Peyer's patch (tissue), 4 donors: Measurements from ENCODE around the gene ADPRS. TPM values are rescaled to one million over a fixed set of nuclear protein-coding genes. Genes with fewer than 3 reads are reported as not detected.

Experiments used
- DNase-seq, 3 donors: peaks; one replicate each; pipeline ENCODE4 v3.0.0-alpha.2; 2017 to 2019
- H3K27ac ChIP-seq, 4 donors: fragments of 200-600 bp; sonication (generic); one replicate each; pipeline ENCODE4 v1.5.1; 2016 to 2019
- H3K27me3 ChIP-seq, 2 donors: fragments of 200-600 bp; sonication (generic); one replicate each; pipeline ENCODE4 v1.5.1; 2019
- H3K36me3 ChIP-seq, 3 donors: fragments of 200-600 bp; sonication (generic); one replicate each; pipeline ENCODE4 v1.5.1; 2016 to 2019
- H3K4me1 ChIP-seq, 4 donors: fragments of 200-600 bp; sonication (generic); one replicate each; pipeline ENCODE4 v1.5.1; 2016 to 2019
- H3K4me3 ChIP-seq, 4 donors: fragments of 200-600 bp; sonication (generic); 1 replicate in 3 of 4; 2 replicates in 1 of 4; pipeline ENCODE4 v1.5.1; 2016 to 2019; ENCODE audit warnings: mild to moderate bottlenecking in 1 of 4
- H3K9me3 ChIP-seq, 4 donors: fragments of 200-600 bp; sonication (generic); one replicate each; pipeline ENCODE4 v1.5.1; 2016 to 2019; ENCODE audit warnings: mild to moderate bottlenecking in 1 of 4
- CTCF ChIP-seq, 6 experiments: fragments of 450-650 bp in 4 of 6; fragments of 200-600 bp in 2 of 6; sonication (generic) in 1 of 6; IDR thresholded peaks; one replicate each; pipeline ENCODE4 v1.5.1; 2017 to 2019; ENCODE audit warnings: antibody characterized with exemption in 6 of 6, mild to moderate bottlenecking in 3 of 6, moderate library complexity in 1 of 6
- POLR2A ChIP-seq, 2 donors: fragments of 450-650 bp; IDR thresholded peaks; one replicate each; pipeline ENCODE4 v1.5.1; 2017; ENCODE audit warnings: antibody characterized with exemption in 2 of 2, mild to moderate bottlenecking in 2 of 2, moderate library complexity in 2 of 2
- total RNA-seq, 4 donors: library from RNA; depleted of rRNA; stranded (reverse); fragments of >200 nt; gene quantifications; one replicate each; pipeline ENCODE4 v1.1.0, GENCODE V29; 2016

The ADPRS gene
- total RNA-seq, 4 donors from 2014 or later, result 16.5 to 50.0 (median 30.8) TPM

- no peaks in the 10 kb centered on the region for H3K9me3 ChIP-seq
- no peak overlapping the region for H3K27ac ChIP-seq
- TF ChIP-seq POLR2A (IDR thresholded peaks at IDR 0.05) (no peak), CTCF (IDR thresholded peaks at IDR 0.05) (no peak)
- H3K36me3 ChIP-seq, result no peaks in the 10 kb centered on the region
- H3K4me1 ChIP-seq, result no peaks in the 10 kb centered on the region
- no peaks in the 10 kb centered on the region for H3K27me3 ChIP-seq
- no peak overlapping the region for H3K4me3 ChIP-seq
- DNase-seq, result no peak
Measured at GRCh38 chr1:36062315-36062714, 26.4 kb upstream of the ADPRS start.

DNA sequence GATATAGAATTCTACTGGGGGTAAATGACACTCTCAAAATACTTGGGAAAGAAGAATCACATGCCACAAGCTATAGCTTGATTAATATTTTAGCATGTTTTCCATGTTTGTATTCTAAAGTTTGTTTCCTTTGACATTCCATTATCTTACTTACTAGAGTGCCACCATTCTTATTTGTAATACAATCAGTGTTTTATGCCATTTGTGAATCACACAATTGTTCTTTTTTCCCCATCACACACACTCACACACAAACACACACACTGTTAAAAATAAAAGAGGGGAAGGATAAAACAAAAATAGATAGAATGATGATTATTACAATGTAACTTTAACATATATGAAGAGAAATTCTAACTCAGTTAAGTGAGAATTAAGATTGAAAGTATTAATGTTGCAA is 20.8 kb upstream of the ADPRS start:
- Histone ChIP-seq H3K4me3 (no peak overlapping the region), H3K27me3 (no peaks in the 10 kb centered on the region), H3K9me3 (no peaks in the 10 kb centered on the region), H3K36me3 (no peaks in the 10 kb centered on the region), H3K27ac (no peak overlapping the region), H3K4me1 (no peaks in the 10 kb centered on the region)
- no peak for DNase-seq
- TF ChIP-seq POLR2A (IDR thresholded peaks at IDR 0.05) (no peak), CTCF (IDR thresholded peaks at IDR 0.05) (no peak)

DNA sequence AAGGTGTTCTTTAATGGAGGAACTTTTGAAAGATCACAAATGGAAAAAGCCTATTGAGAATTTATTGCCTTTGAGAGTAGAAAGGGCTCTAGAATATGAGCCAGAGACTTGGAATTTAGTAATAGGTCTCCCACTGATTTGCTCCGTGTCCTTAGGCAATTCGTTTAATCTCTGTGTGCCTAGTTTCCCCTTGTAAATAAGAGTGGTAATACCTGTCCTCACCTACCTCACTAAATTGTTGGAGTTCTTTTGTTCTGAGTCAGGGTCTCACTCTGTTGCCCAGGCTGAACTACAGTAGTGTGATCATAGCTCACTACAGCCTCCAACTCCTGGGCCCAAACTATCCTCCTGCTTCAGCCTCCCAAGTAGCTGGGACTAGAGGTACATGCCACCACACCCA is 19.8 kb upstream of the ADPRS start:
- Histone ChIP-seq H3K4me3 (no peak overlapping the region), H3K36me3 (no peaks in the 10 kb centered on the region), H3K27me3 (no peaks in the 10 kb centered on the region), H3K9me3 (no peaks in the 10 kb centered on the region), H3K4me1 (no peaks in the 10 kb centered on the region), H3K27ac (no peak overlapping the region)
- TF ChIP-seq POLR2A (IDR thresholded peaks at IDR 0.05), result no peak
- no peak for TF ChIP-seq CTCF (IDR thresholded peaks at IDR 0.05)
- DNase-seq, result peak in 1 of 3 donors; percentile 4

- no peaks in the 10 kb centered on the region for H3K9me3 ChIP-seq
- H3K4me3 ChIP-seq, result no peak overlapping the region
- no peaks in the 10 kb centered on the region for H3K36me3 ChIP-seq
- H3K4me1 ChIP-seq, result no peaks in the 10 kb centered on the region
- no peak for DNase-seq
- no peak for TF ChIP-seq CTCF (IDR thresholded peaks at IDR 0.05)
- TF ChIP-seq POLR2A (IDR thresholded peaks at IDR 0.05), result no peak
- no peak overlapping the region for H3K27ac ChIP-seq
- H3K27me3 ChIP-seq, result no peaks in the 10 kb centered on the region
Measured at GRCh38 chr1:36070349-36070748, 18.3 kb upstream of the ADPRS start.

GRCh38 chr1:36076979-36077573 is 11.6 kb upstream of the ADPRS start:
- no peak for TF ChIP-seq POLR2A (IDR thresholded peaks at IDR 0.05)
- no peak for TF ChIP-seq CTCF (IDR thresholded peaks at IDR 0.05)
- H3K27me3 ChIP-seq, result no peaks in the 10 kb centered on the region
- H3K9me3 ChIP-seq, result no peaks in the 10 kb centered on the region
- H3K27ac ChIP-seq, result no peak overlapping the region
- H3K4me1 ChIP-seq, result no peaks in the 10 kb centered on the region
- no peak for DNase-seq
- H3K4me3 ChIP-seq, result no peak overlapping the region
- no peaks in the 10 kb centered on the region for H3K36me3 ChIP-seq

DNA sequence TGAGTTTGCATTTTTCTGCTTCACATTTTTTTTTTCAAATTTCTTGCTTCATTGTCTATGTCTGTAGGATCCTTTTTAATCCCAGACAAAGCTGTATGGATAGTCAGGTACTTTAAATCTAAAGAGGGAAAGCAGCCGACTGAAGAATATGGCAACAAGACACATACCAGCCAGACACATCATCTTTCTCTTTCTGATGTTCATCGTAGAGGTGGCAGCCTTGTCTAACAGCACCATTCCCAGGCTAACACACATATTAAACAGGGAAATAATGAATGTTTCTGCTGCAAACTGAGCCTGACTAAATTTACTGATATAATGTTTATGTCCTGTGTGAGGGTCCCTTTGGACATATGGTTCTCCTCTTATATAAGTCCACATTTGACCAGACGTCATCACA is 8.5 kb upstream of the ADPRS start:
- Histone ChIP-seq H3K4me3 (no peak overlapping the region), H3K9me3 (no peaks in the 10 kb centered on the region), H3K4me1 (peaks cover 0 to 11% (median 3%) of the 10 kb centered on the region in 4 donors), H3K27me3 (no peaks in the 10 kb centered on the region), H3K36me3 (no peaks in the 10 kb centered on the region), H3K27ac (no peak overlapping the region)
- DNase-seq, result no peak
- TF ChIP-seq CTCF (IDR thresholded peaks at IDR 0.05) (no peak), POLR2A (IDR thresholded peaks at IDR 0.05) (no peak)
